ENCODE data around the gene LSM5. TPM values are rescaled to one million over a fixed set of nuclear protein-coding genes. Genes with fewer than 3 reads are reported as not detected.

LSM5 gene
- total and polyA plus RNA-seq, 9 of the 15 experiments (the other 6 are each of a cell fraction or from before 2014, with no cell fraction given) = 36.3 to 620 (median 186) TPM

GRCh38 chr7:32474008-32474407 lies 16.2 kb downstream of the LSM5 start:
- intact Hi-C loops (cut with micrococcal nuclease) = no loop called here
- no peaks in the 10 kb centered on the region; the same call in 1 of the 2 replicates for H3K9me3 ChIP-seq (replicated peaks; ENCODE audit: control insufficient read depth, insufficient read depth, low read depth, low read length)
- no peak for FAIRE-seq
- H3K4me1 ChIP-seq (replicated peaks in 1 of 2; ENCODE audit: control insufficient read depth in 2 of 2, insufficient read depth in 2 of 2, low read length in 2 of 2) = no peaks in the 10 kb centered on the region
- ChIA-PET CTCF (ENCODE audit: low intra/inter-chr PET ratio) (interaction anchor here (0.6 kb wide), 1 partner anchor 598 kb away, joined by 7 read pairs; no protein-coding TSS in a partner anchor), POLR2A (interaction anchor here (0.5 kb wide), 1 partner anchor 588 kb away, joined by 3 read pairs; no protein-coding TSS in a partner anchor)
- H3K27ac ChIP-seq (ENCODE audit: extremely low read depth, low read depth, low read length) = no peak overlapping the region
- H3K9me1 ChIP-seq (ENCODE audit: control insufficient read depth, insufficient read depth, low read length) = no peaks in the 10 kb centered on the region
- H3K27me3 ChIP-seq (ENCODE audit: control insufficient read depth in 2 of 2, insufficient read depth in 2 of 2, low read length in 2 of 2) = peaks cover 9 to 15% of the 10 kb centered on the region in 2 experiments; a peak in 4 of 5 replicates
- no peak overlapping the region for H3K9ac ChIP-seq (ENCODE audit: insufficient read depth in 1 of 2, low read depth in 2 of 2, low read length in 2 of 2)
- no peak overlapping the region for H3K4me3 ChIP-seq
- no peak for DNase-seq (ENCODE audit: extremely low read depth in 1 of 4, low spot score in 3 of 4)
- H3K36me3 ChIP-seq (ENCODE audit: control insufficient read depth, insufficient read depth, low read length) = no peaks in the 10 kb centered on the region
- no peaks in the 10 kb centered on the region for H4K20me1 ChIP-seq (replicated peaks; ENCODE audit: control insufficient read depth, insufficient read depth, low read length)
- H3K79me2 ChIP-seq (ENCODE audit: control insufficient read depth, insufficient read depth, low read length) = no peaks in the 10 kb centered on the region
- no peak for ATAC-seq
- WGBS (ENCODE audit: insufficient coverage, low coverage, missing lambda C conversion rate) = 0% methylated on average over 1 of the region's 1 CpG
- no TSS peak for BruUV-seq (replicated peaks)
- TF ChIP-seq ZBTB40 (IDR thresholded peaks at IDR 0.05) = peak; percentile 85
- peak; percentile 75 for TF ChIP-seq ZBTB40 (CRISPR knock-in tag; IDR thresholded peaks at IDR 0.05)
- TF ChIP-seq BMI1 (IDR thresholded peaks at IDR 0.05; ENCODE audit: low read length) = no peak
- no peak for TF ChIP-seq NFIX (CRISPR knock-in tag; IDR thresholded peaks at IDR 0.05; ENCODE audit: low read depth)
- TF ChIP-seq HMGXB4 (CRISPR knock-in tag; IDR thresholded peaks at IDR 0.05) = no peak
- in situ Hi-C loops (cut with MboI) = no loop called here
- H3K4me2 ChIP-seq (ENCODE audit: insufficient read depth, low read length) = no peak overlapping the region
- no peak overlapping the region for H2AFZ ChIP-seq (ENCODE audit: low read depth, low read length)

All from K562 (cell line).